GM12878 (cell line): Measurements from ENCODE around the gene RAB9B.

Experiments used
- ATF3 ChIP-seq: IDR thresholded peaks from 2 replicates; pipeline ENCODE4 v1.6.1; 2011; ENCODE audit warnings: low read depth, mild to moderate bottlenecking, low read length, moderate library complexity, borderline replicate concordance; ENCODE audit errors: extremely low read depth
- ATF7 ChIP-seq: fragments of 450-650 bp; IDR thresholded peaks from 2 replicates; pipeline ENCODE4 v1.6.1; 2016; ENCODE audit warnings: low read depth, mild to moderate bottlenecking
- BACH1 ChIP-seq: fragments of 450-650 bp; IDR thresholded peaks from 2 replicates; pipeline ENCODE4 v1.6.1; 2017; ENCODE audit warnings: mild to moderate bottlenecking, borderline replicate concordance
- CTCF ChIP-seq, 3 experiments: IDR thresholded peaks in 2 of 3; conservative IDR thresholded peaks in 1 of 3; 2 replicates each; pipeline ENCODE4 v1.5.1; 2011; ENCODE audit warnings: low read depth in 3 of 3, low read length in 3 of 3, mild to moderate bottlenecking in 3 of 3, control low read depth in 2 of 3, moderate library complexity in 2 of 3, inconsistent platforms in 1 of 3, mixed read lengths in 1 of 3; ENCODE audit not compliant: control insufficient read depth in 2 of 3, insufficient read depth in 1 of 3; ENCODE audit errors: extremely low read depth in 1 of 3
- E2F4 ChIP-seq: IDR thresholded peaks from 2 replicates; pipeline ENCODE4 v1.6.1; 2012; ENCODE audit warnings: low read depth, low read length, improper control_type of control experiment
- EZH2 ChIP-seq: IDR thresholded peaks from 2 replicates; pipeline ENCODE4 v1.6.1; 2012; ENCODE audit warnings: low read depth, mild to moderate bottlenecking, control low read depth, inconsistent platforms, low read length, borderline replicate concordance; ENCODE audit not compliant: control insufficient read depth
- NFXL1 ChIP-seq: fragments of 450-650 bp; IDR thresholded peaks from 2 replicates; pipeline ENCODE4 v1.6.1; 2017; ENCODE audit warnings: antibody characterized with exemption, mild to moderate bottlenecking, borderline replicate concordance
- POLR2A ChIP-seq: IDR thresholded peaks from 2 replicates; pipeline ENCODE4 v1.6.1; 2011; ENCODE audit warnings: low read depth, mild to moderate bottlenecking, low read length
- POLR2AphosphoS5 ChIP-seq: IDR thresholded peaks from 2 replicates; pipeline ENCODE4 v1.6.1; 2011; ENCODE audit warnings: mild to moderate bottlenecking, low read length, inconsistent platforms
- RAD21 ChIP-seq: IDR thresholded peaks from 2 replicates; pipeline ENCODE4 v1.6.1; 2011; ENCODE audit warnings: mild to moderate bottlenecking, low read depth, low read length, moderate library complexity; ENCODE audit not compliant: insufficient read depth
- REST ChIP-seq: IDR thresholded peaks from 2 replicates; pipeline ENCODE4 v1.6.1; 2012; ENCODE audit warnings: mild to moderate bottlenecking, low read depth, low read length
- SREBF1 ChIP-seq: IDR thresholded peaks from 2 replicates; pipeline ENCODE4 v1.6.1; 2012; ENCODE audit warnings: mild to moderate bottlenecking, low read length

GRCh38 chrX:103831803-103832544 is at the start of gene RAB9B:
- TF ChIP-seq POLR2A (no peak), CTCF (IDR thresholded peaks at IDR 0.05 in 2 of 3, conservative IDR thresholded peaks at IDR 0.05 in 1 of 3; ENCODE audit: control insufficient read depth in 2 of 3, extremely low read depth in 1 of 3, insufficient read depth in 1 of 3, low read depth in 3 of 3, low read length in 3 of 3) (no peak), ATF3 (no peak), BACH1 (no peak), EZH2 (no peak), RAD21 (no peak), POLR2AphosphoS5 (no peak), E2F4 (no peak), SREBF1 (no peak), REST (no peak), ATF7 (no peak), NFXL1 (no peak)
